PFSK-1 (cell line): ENCODE results near the gene CCDC86.

ENCODE experiments used
- FOXP2 ChIP-seq: optimal IDR thresholded peaks from 2 replicates; pipeline ENCODE3; 2011; ENCODE audit warnings: borderline replicate concordance, control low read depth, inconsistent platforms; ENCODE audit not compliant: insufficient read depth; ENCODE audit errors: extremely low read length, extremely low read depth
- POLR2AphosphoS5 ChIP-seq: IDR thresholded peaks from 2 replicates; pipeline ENCODE4 v1.6.1; 2012; ENCODE audit warnings: low read depth, mild to moderate bottlenecking, control low read depth, low read length, moderate library complexity
- REST ChIP-seq, 2 experiments: IDR thresholded peaks; 2 replicates each; pipeline versions ENCODE4 v1.6.1 to v1.8.0; 2011 to 2012; ENCODE audit warnings: low read depth in 2 of 2, low read length in 2 of 2, control low read depth in 1 of 2, inconsistent platforms in 1 of 2, mild to moderate bottlenecking in 1 of 2, moderate library complexity in 1 of 2; ENCODE audit not compliant: insufficient read depth in 1 of 2
- SIN3A ChIP-seq: IDR thresholded peaks from 2 replicates; pipeline ENCODE4 v1.6.1; 2012; ENCODE audit warnings: mild to moderate bottlenecking, low read length, moderate library complexity, borderline replicate concordance; ENCODE audit not compliant: insufficient read depth
- TAF1 ChIP-seq: IDR thresholded peaks from 2 replicates; pipeline ENCODE4 v1.6.1; 2012; ENCODE audit warnings: low read length, control low read depth, borderline replicate concordance; ENCODE audit not compliant: insufficient read depth

Gene CCDC86

GRCh38 chr11:60810569-60810968, 31.3 kb upstream of the CCDC86 start:
- TF ChIP-seq TAF1 (no peak), POLR2AphosphoS5 (no peak), REST (IDR thresholded peaks at IDR 0.05; ENCODE audit: insufficient read depth in 1 of 2, low read depth in 2 of 2, low read length in 2 of 2) (no peak), SIN3A (no peak), FOXP2 (no peak)

- TF ChIP-seq REST (IDR thresholded peaks at IDR 0.05; ENCODE audit: insufficient read depth in 1 of 2, low read depth in 2 of 2, low read length in 2 of 2) = no peak
- TF ChIP-seq SIN3A = no peak
- TF ChIP-seq FOXP2 = no peak
- TF ChIP-seq TAF1 = no peak
- no peak for TF ChIP-seq POLR2AphosphoS5
These were observed 28.6 kb upstream of the CCDC86 start for GRCh38 chr11:60813324-60813723.

GRCh38 chr11:60814112-60814511, 27.8 kb upstream of the CCDC86 start:
- TF ChIP-seq FOXP2 (no peak), POLR2AphosphoS5 (no peak), REST (IDR thresholded peaks at IDR 0.05; ENCODE audit: insufficient read depth in 1 of 2, low read depth in 2 of 2, low read length in 2 of 2) (no peak), SIN3A (no peak), TAF1 (no peak)

GRCh38 chr11:60816590-60817157, 25.2 kb upstream of the CCDC86 start:
- no peak for TF ChIP-seq FOXP2
- TF ChIP-seq TAF1 = no peak
- no peak for TF ChIP-seq SIN3A
- TF ChIP-seq POLR2AphosphoS5 = no peak
- TF ChIP-seq REST (IDR thresholded peaks at IDR 0.05; ENCODE audit: insufficient read depth in 1 of 2, low read depth in 2 of 2, low read length in 2 of 2) = no peak
